GM18870 (cell line): Measurements from ENCODE around the gene SYDE1.

Experiments used
- ATAC-seq: cut with Tn5 transposase; IDR thresholded peaks from one replicate; pipeline ENCODE4 v1.9.1; 2021; ENCODE audit warnings: moderate library complexity; ENCODE audit not compliant: unreplicated experiment

The SYDE1 gene

DNA sequence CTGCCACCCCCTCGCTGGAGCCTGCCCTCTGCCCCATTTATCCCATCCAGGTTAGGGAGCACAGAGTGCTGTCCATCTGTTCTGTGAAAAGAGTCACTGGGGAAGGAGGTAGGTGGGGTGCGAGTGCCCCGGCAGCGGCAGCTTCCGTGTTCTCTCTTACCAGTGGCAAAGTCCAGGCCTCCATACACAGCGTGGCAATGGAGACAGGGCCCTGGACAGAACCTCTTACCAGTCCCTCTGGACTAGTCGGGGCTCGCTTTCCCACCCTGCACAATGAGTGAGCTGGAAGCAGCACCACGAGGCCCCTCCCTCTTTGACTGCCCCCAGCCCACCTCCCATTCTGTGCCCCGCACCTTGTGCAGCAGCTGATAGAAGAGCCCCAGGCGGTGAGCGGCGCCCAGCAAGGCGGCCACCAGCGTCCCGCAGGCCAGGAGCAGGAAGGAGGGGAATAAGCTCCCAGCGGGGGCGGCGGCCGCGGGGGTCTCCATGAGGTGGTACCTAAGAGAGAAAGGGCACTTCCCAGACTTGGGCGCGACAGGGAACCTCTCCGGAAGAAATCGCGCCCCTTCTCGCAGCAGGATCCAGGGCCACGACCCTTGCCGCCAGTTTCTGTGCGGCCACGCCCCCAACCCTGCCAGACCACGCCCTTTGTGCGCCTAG, 17.5 kb downstream of the SYDE1 start:
- ATAC-seq, result no peak

DNA sequence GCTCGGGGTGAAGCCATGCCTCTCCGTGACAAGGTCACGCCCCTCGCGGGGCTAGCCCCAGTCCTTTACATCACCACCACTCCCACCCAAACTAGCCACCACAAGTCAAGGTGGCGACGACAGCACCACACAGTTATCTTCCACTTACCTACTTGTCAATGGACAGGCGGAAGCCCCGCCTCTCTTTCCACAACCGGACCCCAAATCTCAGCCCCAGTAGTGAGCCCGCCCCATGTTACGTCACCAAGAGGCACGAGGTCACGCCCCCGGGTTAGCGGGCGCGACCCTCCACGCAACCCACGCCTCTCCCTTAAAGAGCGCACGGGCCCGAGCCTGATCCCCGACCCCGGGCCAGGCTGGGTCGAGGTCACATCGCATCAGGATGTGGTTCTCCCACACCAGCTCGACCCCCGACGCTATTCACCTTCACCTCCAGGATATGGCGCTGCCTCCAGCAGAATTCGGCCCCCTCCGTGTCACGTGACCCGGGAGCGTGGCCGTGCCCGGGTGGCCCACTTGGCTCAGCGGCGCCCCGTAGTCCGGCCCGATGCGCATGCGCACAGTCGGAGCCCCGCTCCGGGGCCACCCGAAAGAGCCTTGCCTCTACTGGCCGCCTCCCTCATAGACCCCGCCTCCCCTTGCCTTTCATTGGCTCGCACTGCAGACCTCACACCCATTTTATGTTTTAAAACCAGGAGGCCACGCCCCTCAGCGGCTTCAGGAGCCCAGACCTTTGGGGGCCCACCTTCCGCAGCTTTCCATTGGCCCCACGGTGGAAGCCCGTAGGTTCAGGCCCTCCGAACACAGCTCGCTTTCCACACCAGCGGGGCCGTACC, 18.2 kb downstream of the SYDE1 start:
- peak; percentile 82 for ATAC-seq

DNA sequence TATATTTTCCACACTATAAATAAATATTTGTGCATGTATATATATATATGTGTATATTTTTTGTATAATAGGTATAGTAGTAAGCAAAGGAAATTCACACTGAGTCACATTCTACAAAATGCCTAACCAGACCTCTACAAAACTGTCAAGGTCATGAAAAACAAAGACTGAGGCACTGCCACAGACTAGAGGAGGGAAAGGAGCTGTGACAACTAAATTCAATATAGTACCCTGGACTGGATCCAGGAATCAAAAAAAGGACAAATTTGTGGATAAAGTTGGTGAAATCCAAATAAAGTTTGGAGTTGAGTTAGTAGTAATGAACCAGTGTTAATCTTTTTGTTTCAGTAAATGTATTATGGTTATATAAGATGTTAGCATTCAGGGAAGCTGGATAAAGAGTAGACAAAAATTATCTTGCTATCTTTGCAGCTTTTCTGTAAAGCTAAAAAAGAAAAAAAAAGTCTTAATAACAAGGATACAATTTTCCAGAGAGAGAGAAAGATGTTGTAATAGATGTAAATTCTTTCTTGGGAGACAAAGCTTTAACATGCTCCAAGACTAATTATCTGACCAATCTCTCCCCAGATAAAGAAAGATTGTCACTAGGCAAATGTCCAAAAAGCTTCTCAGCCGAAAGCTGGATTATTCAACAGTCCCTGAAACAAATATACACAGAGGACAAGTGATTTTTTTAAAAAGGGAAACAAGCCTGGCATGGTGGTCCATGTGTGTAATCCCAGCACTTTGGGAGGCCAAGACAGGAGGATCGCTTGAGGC, 19.1 kb downstream of the SYDE1 start:
- ATAC-seq, result no peak

DNA sequence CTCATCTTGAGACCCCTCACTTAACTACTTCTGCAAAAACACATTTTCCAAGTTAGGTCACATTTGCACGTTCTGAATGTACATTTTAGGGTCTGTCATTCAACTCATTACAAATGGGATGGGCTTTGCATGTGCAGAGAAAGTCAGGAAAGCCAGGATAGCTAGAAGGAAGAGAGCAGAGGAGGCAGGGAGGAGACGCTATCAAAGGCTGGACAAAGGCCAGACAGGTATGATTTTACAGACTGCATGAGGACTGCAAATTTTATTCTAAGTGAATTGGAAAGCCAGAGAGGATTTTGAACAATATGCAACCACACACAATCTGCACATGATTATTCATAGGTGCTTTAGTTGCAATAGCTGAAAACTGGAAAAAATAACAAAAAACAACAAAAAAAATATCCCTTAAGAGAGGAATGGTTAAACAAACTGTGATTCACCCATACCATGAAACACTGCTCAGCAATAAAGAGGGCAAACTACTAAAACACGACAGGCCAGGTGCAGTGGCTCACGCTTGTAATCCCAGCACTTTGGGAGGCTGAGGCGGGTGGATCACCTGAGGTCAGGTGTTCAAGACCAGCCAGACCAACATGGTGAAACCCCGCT, 21.1 kb downstream of the SYDE1 start:
- no peak for ATAC-seq

DNA sequence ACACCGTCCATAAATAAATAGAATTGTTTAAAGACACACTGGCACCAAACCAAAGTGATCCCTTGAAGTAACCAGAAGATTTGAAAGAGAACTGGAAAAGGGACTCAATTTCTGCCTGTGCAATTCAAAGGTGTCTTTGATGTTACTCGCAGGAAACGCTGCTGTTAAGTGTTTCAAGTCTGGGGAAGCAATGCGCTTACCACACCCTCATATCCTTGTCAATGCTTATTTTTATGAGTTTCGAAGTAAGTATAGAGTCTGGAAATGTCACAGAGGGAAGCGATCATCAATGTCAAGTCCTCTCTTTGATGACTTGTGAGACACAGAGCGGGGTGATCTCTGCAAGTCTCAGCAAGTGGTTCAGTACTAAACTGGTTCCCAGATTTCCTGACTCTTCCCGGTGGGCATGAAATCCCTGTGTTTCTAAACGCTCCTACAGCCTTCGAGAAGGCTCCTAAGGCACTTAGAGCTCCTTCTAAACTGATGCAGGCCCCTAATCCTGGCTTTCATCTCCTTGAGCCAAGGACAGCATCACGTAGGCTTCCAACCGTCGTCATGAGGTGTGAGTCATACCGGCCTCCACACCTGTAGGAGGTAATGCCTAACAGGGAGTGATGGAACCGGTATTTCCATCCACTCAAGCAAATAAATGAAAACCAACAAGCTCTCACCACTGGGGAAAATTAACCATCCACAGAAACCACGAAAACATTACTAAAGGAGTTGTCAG, 22.8 kb downstream of the SYDE1 start:
- ATAC-seq, result no peak

DNA sequence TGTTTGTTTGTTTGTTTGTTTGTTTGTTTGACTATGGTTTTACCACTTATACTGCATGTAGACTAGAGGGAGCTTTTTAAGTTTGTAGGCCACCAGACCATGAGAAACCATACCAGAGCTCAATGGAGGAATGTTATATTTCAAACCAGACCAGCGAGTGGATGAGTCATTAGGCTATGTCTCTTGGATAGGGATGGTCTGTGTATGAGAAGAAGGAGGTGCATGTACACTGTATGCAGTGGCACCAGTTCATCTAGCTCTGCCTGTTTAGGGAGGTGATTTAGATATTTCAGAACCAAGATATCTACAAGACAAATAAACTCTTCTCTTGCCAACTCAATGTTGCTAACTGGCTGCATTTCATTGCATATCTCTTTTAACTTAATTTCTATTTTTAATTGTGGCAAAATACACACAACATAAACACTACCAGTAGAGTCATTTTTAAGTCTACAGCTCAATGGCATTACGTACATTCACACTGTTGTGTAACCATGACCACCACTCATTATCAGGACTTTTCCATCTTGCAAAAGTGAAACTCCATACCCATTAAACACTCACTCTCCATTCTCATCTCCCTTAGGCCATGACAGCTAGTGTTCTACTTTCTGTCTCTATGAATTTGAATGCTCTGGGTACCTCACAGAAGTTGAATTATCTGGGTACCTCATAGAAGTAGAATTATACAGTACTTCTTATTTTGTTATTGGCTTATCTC, 29.2 kb downstream of the SYDE1 start:
- no peak for ATAC-seq

DNA sequence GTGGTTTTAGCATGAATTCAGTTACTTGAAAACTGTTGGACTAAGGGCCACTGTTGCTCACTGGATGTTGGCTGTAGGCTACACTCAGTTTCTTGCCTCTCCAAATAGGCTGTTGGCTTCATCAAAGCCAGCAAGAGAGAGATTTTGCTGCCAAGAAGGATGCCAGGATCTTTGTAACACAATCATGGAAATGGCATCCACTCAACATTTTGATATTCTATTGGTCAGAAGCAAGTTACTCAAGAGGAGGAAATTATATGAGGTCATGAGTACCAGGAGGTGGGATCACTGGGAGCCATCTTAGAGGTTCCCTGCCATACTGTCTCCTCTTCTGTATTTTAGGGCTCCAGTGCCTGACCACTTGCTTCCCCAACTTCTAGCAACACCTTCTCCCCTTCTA, 30.6 kb downstream of the SYDE1 start:
- ATAC-seq, result no peak

DNA sequence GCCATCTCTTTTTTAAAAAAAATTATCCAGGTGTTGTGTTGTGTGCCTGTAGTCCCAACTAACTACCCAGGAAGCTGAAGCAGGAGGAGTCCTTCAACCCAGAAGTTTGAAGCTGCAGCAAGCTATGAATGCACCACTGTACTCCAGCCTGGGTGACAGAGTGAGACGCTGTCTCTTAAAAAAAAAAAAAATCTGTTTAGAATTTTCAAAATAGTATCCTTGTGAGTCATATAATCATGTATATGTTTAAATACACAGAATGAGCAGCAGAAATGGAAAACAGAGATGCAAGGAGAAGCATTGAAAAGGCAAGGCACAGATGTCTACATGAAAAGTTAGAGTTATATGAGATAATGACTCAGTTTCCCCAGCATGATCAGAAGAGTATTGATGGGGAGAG, 31.2 kb downstream of the SYDE1 start:
- no peak for ATAC-seq

DNA sequence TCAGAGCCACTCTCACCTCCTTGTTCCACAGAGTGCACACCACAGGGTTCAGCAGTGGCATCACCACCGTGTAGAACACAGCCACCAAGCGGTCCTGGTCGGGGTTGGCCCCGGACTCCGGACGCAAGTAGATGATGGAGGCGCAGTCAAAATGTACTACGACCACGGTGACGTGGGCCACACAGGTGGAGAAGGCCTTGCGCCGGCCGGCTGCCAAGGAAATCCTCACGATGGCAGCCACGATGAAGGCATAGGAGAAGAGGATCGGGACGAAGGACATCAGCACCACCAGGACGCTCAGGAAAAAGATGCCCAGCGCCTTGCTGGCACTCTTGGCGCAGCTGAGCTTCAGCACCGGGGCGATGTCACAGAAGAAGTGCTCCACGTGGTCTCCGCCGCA, 33.9 kb downstream of the SYDE1 start:
- ATAC-seq, result no peak

DNA sequence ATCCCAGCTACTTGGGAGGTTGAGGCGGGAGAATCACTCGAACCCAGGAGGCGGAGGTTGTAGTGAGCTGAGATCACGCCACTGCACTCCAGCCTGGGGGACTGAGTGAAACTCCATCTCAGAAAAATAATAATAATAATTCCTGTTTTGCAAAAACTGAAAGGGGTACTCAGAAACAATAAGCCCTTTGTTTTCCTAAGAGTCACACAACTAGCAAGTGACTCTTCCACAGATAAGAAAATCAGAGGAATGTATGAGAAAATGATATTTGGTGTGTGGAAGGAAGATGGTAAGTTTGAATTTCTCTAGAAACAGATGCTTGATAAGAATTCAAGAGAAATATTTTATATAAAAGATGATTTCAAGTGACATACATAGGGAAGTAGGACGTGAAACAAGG, 35.1 kb downstream of the SYDE1 start:
- no peak for ATAC-seq

DNA sequence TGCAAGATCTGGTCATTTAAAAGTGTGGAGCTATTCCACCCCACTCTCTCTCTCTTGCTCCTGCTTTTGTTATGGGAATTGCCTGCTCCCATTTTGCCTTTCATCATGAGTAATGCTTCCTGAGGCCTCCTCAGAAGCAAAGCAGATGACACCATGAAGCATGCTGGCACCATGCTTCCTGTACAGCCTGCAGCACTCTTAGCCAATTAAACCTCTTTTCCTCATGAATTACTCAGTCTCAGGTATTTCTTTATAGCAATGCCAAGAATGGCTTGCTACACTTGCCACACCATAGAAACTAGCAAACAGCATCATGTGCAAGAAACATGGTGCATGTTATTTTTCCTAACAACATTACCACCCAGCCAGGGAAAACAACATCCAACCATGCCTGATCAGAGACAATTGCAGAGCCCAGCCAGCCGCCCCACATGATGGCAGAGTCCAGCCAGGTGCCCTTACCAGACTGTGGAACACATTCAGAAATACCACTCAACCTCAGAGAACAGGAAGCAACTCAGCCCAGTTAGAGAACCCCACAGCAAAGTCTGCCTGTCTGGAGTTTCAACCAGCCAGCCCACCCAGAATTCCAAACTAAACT, 36.9 kb downstream of the SYDE1 start:
- ATAC-seq, result no peak

DNA sequence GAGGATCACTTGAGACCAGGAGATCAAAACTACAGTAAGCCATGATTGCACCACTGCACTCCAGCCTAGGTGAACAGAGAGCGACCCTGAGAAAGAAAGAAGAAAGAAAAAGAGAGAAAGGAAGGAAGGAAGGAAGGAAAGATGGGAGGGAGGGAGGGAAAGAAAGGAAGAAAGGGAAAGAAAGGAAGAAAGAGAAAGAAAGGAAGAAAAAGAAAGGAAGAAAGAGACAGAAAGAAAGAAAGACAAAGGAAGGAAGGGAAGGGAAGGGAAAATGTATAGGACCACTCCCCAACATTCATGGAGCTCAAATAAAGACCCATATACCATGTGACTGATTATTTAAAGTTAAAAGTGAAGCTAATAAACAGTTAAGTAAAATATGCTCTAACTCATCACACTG, 39.9 kb downstream of the SYDE1 start:
- ATAC-seq, result no peak

DNA sequence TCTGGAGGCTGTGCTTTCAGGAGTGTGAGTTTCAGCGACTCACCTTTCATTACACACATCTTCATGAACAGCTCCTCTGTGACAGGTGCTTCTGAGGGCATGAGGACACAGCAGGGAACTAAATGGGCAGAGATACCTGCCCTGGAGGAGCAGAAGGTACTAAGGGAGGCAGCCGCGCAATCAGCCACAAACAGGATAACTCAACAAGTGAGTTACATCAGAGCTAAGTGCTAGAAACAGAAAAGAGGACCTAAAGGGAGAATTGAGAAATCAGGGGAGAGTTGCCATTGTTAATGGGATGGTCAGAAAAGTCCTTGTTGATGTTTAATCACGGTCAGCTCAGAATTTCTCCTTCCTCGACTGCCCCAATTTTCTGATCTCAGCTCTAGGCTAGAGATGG, 42.5 kb downstream of the SYDE1 start:
- ATAC-seq, result no peak

DNA sequence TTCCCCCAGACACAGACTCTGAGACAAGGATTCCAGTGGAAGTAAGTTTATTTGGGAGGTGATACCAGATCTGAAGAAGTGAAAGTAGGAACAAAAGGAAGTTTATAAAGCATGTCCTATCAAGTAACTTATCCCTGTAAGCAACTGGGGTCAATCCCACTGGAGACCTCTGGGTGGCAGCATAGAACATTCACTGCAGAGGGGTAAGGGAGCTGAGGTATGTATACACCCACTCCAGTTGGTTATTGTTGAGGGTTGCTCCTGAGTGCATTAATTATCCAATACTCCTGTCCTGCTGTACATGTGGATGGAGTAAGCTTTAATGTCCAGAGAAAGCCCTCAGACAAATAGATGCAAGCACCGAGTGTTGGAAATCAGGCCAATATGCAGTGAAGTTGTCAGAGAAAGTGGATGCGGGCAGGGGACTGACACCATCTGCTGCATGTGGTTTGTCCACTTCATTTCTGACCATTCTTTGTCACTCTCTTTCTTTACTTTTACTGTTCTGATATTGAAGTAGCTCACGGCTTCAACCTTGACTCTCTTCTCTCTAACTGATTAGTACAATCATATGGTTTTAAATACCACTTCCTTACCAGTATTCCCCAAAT, 46.9 kb downstream of the SYDE1 start:
- ATAC-seq, result no peak

DNA sequence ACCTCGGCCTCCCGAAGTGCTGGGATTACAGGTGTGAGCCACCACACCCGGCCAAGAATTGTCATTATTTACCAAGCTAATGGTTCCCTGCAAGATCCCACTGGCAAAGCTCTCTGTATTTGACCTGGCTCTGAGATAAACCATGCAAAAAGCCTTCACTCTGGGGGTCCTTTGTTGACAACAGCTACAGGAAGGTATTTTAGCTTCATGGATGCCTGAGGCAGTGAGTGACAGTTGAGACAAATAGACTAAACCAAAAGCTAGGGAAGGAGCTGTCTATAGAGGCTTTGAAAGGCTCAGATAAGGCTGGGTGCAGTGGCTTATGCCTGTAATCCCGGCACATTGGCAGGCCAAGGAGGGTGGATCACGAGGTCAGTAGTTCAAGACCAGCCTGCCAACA, 48.1 kb downstream of the SYDE1 start:
- no peak for ATAC-seq

DNA sequence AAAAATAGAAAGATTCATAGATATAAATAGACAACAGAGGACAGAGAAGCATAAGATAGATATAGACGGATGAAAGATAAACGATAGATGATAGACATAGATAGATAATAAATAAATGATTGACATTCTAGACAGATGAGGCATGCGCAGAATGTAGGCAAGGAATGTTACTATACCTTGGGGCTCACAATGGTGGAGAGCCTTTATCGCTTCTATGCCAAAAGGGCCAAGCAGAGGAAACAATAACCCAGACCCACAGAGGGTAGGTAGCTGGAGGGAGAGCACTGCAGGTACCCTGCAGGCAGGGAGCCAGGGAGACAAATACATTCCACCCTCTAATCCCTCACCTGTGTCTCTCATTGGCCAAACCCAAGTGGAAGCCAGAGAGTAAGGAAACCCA, 49.2 kb downstream of the SYDE1 start:
- no peak for ATAC-seq

DNA sequence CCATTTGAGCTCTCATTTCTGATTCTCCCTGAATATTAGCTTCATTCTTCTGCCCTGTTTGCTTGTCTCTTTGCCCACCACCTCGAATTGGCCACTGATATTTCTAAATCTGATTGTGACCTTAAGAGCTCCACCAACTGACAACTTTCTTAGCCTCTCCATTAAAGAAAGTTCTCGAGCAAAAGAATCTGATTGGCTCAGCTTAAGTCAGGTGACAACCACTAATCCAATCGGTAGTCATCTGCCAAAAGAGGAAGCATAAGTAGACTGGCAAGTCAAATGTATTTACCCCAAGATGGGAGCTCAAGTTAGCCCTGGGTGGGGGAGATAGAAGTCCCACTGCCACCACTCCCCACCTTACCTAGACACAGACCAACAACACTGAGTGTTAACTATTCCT, 52.0 kb downstream of the SYDE1 start:
- no peak for ATAC-seq

DNA sequence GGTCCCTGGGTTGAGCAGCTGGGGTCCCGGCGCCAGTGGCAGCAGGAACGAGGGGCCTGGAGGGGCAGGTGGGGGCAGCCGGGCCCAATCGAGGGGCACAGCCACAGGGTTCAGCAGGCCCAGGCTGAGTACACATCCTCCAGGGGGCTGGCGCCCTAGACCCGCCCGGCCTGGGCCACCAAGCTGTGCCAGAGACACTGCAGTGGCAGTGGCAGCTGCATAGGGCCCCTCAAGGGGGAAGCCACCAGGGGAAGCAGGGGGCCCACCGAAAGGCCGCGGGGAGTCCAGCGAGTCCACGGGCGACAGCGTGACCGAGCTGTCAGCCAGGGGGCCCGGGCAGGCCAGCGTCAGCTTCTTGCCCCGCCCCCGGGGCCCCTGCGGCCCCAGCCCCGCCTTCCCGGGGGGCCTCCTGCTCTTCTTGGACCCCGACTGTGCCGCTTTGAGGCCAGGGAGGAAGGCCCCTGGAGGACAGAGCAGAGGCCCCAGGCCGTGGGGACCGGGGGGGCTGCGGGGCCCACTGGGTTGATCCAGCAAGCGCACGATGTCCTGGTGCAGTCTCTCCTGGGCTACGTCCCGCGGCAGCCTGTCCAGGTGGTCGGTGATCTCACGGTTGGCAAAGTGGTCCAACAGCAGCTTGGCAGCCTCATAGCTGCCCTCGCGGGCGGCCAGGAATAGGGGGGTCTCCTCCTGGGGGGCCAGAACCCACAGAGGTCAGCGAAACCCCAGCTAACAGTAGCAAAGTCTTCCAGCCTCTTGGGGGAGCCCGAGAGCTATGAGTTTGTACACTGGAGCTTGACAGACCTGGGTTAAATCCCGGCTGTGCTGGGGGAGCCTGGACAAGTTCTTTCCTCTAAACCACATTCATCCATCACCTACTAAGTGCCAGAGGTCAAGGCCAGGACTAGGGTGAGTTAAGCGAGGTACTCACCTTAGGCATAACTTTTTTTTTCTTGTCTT, 54.1 kb downstream of the SYDE1 start:
- ATAC-seq, result no peak
